Epidermal melanocyte (primary cell): ENCODE data around the gene GMEB2.
"Not testable (repeated sequence)": the region's sequence is repeated elsewhere in the genome, so short reads cannot be mapped to it uniquely, and the experiment has no call there.

Source experiments
- DNase-seq: peaks from one replicate; pipeline ENCODE4 v3.0.0; 2011; ENCODE audit warnings: low spot score; ENCODE audit not compliant: insufficient read length

The GMEB2 gene

DNA sequence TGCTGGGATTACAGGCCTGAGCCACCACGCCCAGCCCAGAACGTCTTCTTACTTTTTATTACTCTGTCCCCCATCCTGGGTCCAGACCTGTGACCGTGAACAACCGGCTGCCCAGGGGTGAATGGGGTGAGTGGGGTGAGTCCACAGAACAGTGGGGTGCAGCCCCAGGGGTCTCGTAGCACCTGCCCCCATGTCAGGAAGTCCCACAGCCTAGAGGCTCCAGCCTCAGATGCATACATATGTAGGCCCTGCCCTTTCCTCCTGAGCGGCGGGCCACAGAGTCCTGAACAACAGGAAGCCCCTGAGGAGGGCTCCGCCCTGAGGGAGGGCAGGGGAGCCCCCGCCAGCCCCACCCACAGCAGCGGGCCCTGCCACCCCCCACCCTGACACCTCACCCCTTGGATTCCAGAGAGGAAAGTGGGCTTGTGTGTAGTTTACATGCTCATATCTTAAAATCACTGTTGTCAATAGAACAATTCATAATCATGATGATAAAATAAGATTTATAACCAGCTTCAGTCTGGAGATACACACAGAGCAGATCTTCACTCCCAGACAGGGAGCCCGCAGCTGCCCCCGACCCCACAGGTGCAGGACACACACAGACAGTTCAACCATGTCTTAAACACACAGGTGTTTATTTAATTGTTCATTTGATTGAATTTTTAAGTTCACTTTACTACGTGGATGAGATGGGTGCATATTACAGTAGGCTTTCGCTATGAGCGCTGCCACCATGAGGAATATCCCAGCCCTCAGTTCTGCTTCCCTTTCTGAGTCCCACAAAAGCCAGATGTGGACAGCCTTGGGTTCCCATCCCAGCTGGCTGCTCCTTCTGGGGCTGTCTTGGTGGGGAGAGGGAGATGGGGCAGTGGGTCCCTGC lies 12.4 kb upstream of the GMEB2 start:
- DNase-seq: no peak

DNA sequence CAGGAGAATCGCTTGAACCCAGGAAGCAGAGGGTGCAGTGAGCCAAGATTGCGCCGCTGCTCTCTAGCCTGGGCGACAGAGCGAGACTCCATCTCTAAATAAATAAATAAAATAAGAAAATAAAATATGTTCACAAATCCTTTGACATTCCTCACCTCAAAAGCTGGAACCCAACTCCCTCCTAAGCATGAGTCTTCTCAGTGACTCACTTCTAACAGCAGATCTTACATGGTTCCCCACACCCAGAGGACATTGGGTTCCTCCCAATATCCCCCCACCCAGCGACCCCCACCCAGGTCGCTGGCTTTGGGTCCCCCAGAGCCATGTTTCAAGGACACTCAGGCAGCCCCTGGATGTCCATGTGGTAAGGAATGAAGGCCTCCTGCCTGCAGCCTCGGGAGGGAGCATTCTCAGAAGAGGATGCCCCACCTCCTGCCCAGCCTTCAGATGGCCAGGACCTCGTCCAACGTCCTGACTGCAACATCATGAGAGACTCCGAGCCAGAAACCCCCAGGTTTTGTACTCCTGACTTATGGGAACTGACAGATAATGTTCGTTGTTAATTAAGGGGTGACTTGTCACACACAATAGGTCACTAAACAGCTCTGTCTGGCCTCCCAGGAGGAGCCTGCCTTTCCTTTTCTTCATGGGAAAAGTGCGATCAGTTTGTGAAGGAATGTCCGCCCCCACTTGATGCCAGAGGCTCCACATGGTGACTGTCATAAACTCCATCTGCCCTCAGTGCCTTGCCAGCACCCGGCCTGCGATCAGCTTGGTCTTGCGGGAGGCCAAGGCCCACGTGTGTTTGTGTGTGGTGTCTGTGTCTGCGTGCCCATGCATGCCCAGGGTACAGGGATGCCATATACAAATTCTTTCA lies 10.1 kb upstream of the GMEB2 start:
- DNase-seq: no peak

DNA sequence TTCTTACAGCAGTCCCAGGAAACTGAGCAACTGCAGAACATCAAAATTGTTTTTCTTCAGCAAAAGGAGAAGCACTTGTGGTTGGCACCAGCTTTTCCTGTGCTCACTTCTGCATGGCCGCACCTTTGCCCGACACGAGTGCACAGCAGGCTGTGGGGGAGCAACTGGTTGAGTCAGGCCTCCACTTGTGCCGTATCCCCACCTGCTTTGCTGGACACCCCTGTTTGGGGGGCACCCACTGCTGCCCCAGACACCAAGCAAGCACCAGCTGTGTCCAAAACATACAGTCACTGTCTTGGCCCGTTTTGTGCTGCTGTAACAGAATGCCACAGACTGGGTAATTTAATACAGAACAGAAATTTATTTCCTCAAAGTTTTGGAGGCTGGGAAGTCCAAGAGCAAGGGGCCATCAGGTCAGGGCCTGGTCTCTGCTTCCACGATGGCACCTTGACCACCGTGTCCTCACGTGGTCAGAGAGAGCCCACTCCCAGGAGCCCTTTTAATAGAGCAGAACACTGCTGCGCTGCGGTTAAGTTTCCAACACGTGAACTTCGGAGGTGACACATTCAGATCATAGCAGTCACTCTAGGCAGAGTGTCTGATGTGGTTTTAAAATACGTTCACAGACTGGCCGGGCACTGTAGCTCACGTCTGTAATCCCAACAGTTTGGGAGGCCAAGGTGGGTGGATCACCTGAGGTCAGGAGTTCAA lies 8.7 kb upstream of the GMEB2 start:
- DNase-seq: no peak

DNA sequence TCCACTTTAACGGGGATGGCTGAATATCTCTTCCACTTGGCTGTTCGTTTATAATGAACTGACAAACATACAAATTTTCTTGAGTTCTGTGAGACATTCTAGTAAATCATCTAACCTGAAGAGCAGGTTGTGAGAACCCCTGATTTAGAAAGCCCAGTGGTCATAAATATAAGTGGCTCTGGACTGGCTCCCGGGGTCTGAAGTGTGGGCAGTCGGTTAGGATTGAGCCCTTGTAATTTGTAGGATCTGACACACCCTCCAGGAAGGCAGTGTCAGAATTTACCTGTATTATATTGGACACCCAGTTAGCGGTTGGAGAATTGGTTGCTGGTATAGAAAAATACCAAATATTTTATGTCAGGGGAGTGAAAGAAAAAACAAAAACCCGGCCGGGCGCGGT lies 6.8 kb upstream of the GMEB2 start:
- no peak for DNase-seq

DNA sequence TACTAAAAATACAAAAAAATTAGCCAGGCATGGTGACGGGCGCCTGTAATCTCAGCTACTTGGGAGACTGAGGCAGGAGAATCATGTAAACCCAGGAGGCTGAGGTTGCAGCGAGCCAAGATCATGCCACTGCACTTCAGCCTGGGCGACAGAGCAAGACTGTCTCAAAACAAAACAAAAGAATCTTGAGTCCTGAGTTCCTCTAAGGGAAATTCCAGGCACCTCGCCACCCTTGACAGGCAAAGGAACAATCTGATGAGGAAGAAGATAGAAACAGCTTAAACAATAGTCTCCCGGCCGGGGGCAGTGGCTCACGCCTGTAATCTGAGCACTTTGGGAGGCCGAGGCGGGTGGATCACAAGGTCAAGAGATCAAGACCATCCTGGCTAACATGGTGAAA lies 4.5 kb upstream of the GMEB2 start:
- not testable (repeated sequence) for DNase-seq

DNA sequence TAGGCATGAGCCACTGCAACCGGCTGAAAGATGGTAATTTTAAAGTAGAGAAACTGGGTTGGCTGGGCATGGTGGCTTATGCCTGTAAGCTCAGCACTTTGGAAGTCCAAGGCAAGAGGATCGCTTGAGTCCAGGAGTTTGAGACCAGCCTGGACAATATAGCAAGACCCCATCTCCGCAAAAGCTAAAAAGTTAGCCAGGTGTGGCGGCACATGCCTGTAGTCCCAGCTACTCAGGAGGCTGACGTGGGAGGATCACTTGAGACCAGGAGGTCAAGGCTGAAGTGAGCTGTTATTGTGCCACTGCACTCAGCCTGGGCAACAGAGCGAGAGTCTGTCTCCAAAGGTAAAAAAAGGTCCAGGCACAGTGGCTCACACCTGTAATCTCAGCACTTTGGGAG lies 4.1 kb upstream of the GMEB2 start:
- DNase-seq: not testable (repeated sequence)

DNA sequence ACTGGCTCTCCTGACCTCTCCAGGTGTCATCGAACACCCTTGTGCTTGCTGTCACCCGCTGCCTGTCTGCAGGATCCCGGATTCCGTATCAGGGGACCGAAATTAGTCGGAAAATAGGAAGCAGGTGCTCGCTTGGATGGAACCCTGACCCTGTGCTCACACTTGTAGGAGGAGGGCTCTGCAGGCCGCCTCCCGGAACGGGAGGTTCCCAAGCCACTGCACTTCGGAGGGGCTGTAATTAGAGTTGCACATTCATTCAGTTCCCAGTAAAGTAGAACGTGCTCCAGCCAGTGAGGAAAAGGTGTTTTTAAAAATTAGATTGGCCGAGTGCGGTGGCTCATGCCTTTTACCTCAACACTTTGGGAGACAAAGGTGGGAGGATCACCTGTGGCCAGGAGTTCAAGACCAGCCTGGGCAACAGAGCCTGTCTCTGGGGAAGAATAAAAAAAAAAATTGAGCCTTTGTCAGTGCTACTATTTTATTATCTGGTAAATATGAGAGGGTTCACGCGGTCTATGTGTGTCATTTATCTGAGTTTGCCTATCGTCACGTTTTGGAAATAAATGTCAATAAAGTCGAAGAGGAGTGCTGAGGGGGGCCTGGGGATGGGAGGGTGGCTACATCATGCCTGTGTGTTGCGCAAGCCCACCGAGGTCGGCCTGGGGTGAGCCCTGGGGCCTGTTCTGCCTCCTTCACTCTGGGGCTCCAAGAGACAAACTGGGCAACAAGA lies 1.5 kb upstream of the GMEB2 start:
- peak; percentile 63 for DNase-seq

DNA sequence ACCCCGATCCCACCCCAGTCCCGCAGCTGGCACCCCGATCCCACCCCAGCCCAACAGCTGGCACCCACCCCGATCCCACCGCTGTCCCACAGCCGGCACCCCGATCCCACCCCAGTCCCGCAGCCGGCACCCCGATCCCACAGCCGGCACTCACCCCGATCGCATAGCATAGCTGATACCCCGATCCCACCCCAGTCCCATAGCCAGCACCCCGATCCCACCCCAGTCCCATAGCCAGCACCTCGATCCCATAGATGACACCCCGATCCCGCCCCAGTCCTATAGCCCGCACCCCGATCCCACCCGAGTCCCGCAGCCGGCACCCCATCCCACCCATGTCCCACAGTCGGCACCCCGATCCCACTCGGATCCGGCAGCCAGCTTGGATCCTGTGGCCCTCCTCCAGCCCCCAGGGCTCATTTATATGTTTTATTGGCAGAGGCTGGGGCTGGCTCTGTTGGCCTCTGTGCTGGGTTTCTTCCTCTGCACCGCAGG lies 897 bp upstream of the GMEB2 start:
- DNase-seq: peak; percentile 0

DNA sequence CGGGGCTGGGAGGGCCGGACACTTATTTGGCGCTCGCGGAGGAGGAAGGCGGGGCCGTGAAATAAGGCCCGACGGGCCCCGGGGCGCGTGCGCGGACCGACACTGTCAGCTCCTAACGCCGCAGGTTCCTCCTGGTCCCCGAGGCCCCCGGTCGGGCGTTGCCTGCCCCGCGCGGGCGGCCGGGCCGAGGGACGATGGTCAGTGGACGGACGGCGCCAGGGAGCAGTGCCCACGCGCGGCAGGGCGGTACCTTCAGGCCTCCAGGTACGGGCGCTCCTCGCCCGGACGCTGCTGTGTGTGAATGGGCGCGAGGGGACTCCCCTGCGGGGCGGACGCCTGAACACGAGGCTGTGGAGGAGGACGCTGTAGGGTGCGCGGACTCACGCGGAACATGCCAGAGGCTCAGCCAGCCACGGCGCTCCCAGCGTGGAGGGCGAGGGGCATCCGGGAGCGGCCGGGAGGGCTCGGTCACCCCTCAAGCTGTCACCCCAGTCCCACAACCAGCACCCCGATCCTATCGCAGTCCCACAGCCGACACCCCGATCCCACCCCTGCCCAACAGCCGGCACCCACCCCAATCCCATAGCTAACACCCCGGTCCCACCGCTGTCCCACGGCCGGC lies 339 bp upstream of the GMEB2 start:
- DNase-seq: peak; percentile 99

DNA sequence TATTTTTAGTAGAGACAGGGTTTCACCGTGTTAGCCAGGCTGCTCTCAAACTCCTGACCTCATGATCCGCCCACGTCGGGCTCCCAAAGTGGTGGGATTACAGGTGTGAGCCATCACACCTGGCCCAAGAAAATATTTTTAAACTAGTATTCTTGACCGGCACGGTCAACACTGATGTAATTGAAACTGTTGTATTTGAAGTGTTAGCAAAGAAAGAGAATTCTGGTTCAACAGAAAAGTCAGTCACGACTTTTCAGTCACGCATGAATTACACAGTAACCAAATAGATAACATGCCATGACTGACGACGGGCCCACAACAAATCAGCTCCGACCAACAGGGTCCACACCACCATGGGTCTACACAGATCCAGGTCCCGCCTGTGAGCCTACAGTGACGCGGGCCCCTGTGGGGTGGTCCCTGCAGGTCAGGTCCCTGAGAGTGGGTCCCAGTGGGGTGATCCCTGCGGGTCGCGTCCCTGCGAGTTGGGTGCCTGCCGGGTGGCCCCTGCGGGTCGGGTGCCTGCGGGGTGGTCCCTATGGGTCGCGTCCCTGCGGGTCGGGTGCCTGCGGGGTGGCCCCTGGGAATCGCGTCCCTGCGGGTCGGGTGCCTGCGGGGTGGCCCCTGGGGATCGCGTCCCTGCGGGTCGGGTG lies 1.0 kb downstream of the GMEB2 start:
- DNase-seq: peak; percentile 29

DNA sequence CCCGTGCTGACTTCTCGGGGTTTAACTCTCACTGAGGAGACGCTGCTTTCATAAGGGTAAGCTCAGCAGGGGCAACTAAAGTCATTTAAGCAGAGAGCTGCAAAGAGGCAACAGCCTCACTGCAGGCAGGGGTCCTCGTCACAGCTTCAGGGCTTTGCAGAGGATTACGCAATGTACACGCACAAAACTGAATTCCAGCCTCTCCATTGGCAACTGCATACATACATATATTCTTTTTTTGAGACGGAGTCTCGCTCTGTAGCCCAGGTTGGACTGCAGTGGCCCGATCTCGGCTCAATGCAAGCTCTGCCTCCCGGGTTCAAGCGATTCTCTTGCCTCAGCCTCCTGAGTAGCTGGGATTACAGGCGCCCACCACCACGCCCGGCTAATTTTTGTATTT lies 2.4 kb downstream of the GMEB2 start:
- peak; percentile 5 for DNase-seq

DNA sequence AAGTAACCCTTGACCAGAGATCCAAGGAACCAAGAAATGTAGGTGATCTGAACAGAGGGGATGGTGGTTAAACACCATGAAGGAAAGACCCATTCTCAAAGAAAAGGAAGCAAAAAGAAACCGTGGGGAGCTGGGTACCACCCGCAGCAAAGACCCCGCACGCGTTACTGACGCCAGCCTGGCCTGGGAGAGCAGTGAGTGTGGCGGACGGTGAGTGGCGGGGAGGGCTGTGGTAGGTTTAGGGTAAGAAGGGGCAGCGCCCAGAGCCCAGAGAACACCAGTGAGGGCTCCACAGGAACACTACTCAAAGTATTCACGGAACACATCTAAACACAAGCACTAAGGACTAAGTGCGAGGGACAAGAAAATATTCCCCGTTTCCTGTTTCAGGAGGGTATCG lies 4.2 kb downstream of the GMEB2 start:
- DNase-seq: no peak

DNA sequence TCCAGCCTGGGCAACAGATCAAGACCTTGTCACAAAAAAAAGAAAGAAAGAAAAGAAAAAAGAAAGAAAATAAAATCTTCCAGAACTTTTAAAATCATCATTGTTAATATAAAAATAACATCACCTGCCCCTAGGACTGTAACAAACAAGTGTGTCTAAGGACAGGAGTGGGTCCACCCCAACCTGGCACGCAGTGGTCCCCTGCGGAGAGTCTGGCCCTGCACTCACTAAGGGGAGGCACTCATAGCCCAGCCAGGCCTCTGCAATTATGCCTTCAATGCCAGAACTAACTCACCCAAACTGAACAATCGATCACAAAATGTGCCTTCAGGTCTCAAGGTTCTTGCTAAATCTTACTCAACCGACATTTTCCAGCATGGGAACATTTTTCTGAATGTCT lies 4.8 kb downstream of the GMEB2 start:
- DNase-seq: no peak

DNA sequence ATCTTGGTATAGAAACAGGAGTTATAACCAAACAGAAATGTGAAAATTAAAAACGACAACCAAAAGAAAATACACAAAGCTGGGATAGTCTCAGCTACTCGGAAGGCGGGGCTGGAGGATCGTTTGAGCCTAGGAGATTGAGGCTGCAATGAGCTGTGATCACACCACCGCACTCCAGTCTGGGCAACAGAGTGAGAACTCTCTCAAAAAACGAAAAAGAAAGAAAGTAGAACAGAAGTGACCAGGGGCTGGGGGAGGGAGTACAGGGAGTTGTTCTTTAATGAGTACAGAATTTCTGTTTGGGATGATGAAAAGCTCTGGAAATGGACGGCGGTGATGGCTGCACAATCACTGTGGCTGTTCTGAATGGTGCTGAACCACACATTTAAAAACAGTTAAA lies 5.9 kb downstream of the GMEB2 start:
- no peak for DNase-seq

DNA sequence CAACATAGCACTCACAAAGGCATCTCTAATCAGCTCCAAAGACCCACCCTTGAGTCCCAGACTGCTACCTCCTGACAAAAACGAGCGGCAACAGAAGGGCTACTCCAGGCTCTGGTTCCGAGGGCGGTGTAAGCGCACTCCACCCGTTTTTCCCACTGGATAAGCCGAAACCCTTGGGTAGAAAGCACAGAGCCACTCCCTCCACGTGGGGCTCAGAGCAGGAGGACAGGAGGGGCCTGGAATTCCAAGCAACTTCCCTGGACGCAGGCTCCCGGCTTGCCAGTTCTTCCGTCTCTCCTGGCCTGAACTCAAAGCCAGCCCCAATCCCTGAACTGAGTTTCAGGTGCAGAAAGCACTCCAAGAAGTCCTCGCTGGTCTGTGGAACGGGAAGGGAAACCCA lies 7.4 kb downstream of the GMEB2 start:
- DNase-seq: peak; percentile 7

DNA sequence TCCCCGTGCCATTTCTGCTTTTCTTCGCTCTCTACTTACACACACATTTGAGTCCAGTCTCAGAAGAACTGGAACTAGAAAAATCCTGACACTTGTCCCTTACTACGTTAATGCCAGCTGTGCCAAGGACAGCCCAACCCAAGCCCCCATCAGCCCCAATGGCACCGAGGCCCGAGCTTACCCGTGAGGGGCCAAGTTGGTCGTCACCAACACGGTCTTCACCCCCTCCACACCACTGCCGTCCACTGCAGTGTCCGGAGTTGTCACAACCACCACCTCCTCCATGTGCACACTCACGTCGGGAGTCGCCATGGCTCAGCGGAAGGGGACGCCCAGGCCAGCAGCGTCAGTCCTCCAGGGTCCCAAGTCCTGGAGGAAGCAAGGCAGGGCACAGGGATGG lies 7.8 kb downstream of the GMEB2 start:
- peak; percentile 10 for DNase-seq

DNA sequence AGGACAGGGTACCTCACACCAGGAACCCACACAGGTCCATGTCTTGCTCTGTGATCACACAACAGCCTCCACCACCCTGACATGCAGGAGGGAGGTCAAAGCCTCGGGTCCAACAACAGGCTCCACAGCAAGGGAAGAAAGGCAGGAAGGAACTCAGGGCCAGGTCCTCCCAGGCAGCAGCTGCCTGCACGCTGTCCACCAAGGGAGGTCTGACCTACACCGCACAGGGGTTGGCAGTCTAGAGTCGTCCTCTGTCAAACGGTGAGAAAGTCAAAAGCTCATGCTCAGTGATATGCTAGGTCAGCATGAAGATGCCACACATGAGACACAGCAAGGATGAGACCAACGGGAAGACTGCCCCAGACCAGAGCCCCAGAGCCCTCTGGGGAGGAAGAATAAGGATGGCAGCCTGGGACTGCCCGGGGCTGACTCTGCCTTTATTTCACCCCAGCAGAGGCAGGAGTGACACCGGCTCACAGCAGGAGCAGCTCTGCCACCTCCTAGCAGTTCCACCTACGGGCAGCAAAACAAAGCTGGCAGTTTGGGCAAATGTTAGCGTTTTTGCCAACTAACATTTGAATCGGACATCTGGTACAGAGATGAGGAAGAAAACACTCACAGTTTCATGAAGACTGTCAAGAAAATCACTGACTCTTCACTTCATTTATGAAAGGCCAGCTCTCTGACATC lies 8.5 kb downstream of the GMEB2 start:
- peak; percentile 15 for DNase-seq

DNA sequence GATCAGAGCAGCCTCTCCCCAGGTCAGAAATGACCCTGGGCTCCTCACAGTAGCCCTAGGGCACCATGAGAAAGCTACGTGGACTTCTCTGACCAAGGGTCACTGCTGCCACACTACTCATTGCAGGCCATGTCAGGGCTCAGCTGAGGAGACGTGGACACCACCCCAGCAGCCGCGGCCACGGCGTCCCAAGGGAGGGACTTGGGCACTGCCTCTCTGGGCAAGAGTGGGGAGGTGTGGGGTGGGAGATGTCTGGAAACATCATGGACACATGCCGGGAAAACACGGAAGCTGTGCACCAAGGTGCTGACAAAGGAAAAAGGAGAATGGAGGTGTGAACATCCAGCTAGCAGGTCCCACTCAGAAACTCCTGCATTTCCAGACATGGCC lies 9.0 kb downstream of the GMEB2 start:
- DNase-seq: no peak

DNA sequence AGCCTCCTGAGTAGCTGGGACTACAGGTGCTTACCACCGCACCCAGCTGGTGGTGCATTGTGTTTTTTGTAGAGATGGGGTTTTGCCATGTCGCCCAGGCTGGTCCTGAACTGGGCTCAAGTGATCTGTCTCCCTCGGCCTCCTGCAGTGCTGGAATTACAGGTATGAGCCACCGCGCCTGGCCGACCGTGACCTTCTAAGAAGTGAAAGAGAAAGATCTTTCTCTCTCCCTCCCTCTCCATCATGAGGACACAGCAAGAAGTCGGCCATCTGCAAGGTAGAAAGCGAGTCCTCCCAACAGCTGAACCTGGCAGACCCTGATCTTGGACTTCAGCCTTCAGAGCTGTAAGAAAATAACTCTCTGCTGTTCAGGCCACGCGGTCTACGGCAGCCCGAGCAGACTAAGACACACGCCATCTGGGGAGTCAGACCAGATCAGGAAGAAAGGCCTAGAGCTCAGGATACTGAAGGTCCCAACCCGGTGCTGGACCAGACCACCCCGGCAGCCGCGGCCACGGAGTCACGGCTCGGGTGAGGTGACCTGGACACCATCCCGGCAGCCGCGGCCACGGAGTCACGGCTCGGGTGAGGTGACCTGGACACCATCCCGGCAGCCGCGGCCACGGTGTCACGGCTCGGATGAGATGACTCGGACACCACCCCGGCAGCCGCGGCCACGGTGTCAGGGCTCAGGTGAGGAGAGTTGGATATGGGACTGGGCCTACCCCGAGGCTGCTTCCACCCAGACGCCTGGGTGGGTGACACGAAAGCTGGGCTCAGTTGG lies 9.6 kb downstream of the GMEB2 start:
- peak; percentile 9 for DNase-seq
